DMS79 (cell line): ENCODE measurements around the gene CD6.
A peak's percentile ranks its signal among the peaks of the same experiment; 100 is the strongest.

Experiments used
- DNase-seq: peaks from one replicate; lab custom pipeline; 2025; lab: John Stamatoyannopoulos, UW

The CD6 gene

GRCh38 chr11:60971520-60971919, at the start of gene CD6:
TSS of gene CD6 (plus strand) at chr11:60971680. CDS start at chr11:60971866, 186 bp downstream.
- no peak for DNase-seq

GRCh38 chr11:60921777-60922335, 49.6 kb upstream of the CD6 start:
- DNase-seq, result no peak

- DNase-seq, result no peak
Observed at GRCh38 chr11:60922906-60923305, 48.6 kb upstream of the CD6 start.

GRCh38 chr11:60923326-60923725, 48.2 kb upstream of the CD6 start:
- no peak for DNase-seq

- DNase-seq, result no peak
Observed at GRCh38 chr11:60923800-60924109, 47.7 kb upstream of the CD6 start.

GRCh38 chr11:60924110-60924905, 47.2 kb upstream of the CD6 start, which contains the start of gene TMEM132A:
TSS of gene TMEM132A (plus strand) at chr11:60924460. CDS start at chr11:60924634, 174 bp downstream.
- peak; percentile 13 for DNase-seq

GRCh38 chr11:60924906-60925853, 46.3 kb upstream of the CD6 start:
- DNase-seq, result no peak

GRCh38 chr11:60925868-60926267, 45.6 kb upstream of the CD6 start:
- DNase-seq, result peak; percentile 7

- no peak for DNase-seq
Observed at GRCh38 chr11:60926500-60926899, 45.0 kb upstream of the CD6 start.

GRCh38 chr11:60927061-60927592, 44.4 kb upstream of the CD6 start:
- peak; percentile 49 for DNase-seq

- no peak for DNase-seq
Observed at GRCh38 chr11:60927600-60927999, 43.9 kb upstream of the CD6 start.

GRCh38 chr11:60928563-60929001, 42.9 kb upstream of the CD6 start:
- no peak for DNase-seq

GRCh38 chr11:60929764-60930163, 41.7 kb upstream of the CD6 start:
- no peak for DNase-seq

GRCh38 chr11:60930394-60930793, 41.1 kb upstream of the CD6 start:
- no peak for DNase-seq

GRCh38 chr11:60931917-60932316, 39.6 kb upstream of the CD6 start:
- no peak for DNase-seq

GRCh38 chr11:60932605-60933356, 38.7 kb upstream of the CD6 start:
- DNase-seq, result no peak

- DNase-seq, result no peak
Observed at GRCh38 chr11:60933416-60934123, 37.9 kb upstream of the CD6 start.

- no peak for DNase-seq
Observed at GRCh38 chr11:60934124-60934789, 37.2 kb upstream of the CD6 start.

- DNase-seq, result no peak
Observed at GRCh38 chr11:60934790-60935605, 36.5 kb upstream of the CD6 start.
